Renal cortical epithelial cell (primary cell): ENCODE results near the gene REEP6. TPM values are rescaled to one million over a fixed set of nuclear protein-coding genes. Genes with fewer than 3 reads are reported as not detected.
A peak's percentile ranks its signal among the peaks of the same experiment; 100 is the strongest.

Experiments used
- DNase-seq: peaks from one replicate; pipeline ENCODE4 v3.0.0-alpha.2; 2011; ENCODE audit warnings: low read depth
- total RNA-seq: library from RNA; depleted of rRNA; stranded (reverse); fragments of >200 nt; gene quantifications from 2 replicates; pipeline ENCODE4 v1.2.3, GENCODE V29; 2014

REEP6 gene
- 4.9 and 8.7 TPM in 2 replicates for total RNA-seq

- no peak for DNase-seq
Measured at GRCh38 chr19:1491114-1491848, at the start of gene REEP6. REEP6 (plus strand) TSS chr19:1491181; CDS start chr19:1491270, 89 bp downstream.

GRCh38 chr19:1441677-1442438 lies 49.1 kb upstream of the REEP6 start:
- DNase-seq: no peak

GRCh38 chr19:1445185-1445931 lies 45.6 kb upstream of the REEP6 start:
- no peak for DNase-seq

GRCh38 chr19:1445932-1446712 lies 44.9 kb upstream of the REEP6 start:
- DNase-seq: no peak

- no peak for DNase-seq
Measured at GRCh38 chr19:1446713-1447481, 44.1 kb upstream of the REEP6 start.

GRCh38 chr19:1447504-1447903 lies 43.5 kb upstream of the REEP6 start:
- DNase-seq: no peak

- no peak for DNase-seq
Measured at GRCh38 chr19:1447944-1448343, 43.0 kb upstream of the REEP6 start.

- no peak for DNase-seq
Measured at GRCh38 chr19:1449467-1450442, 41.2 kb upstream of the REEP6 start, which contains the start of gene APC2. APC2 (plus strand) TSS chr19:1450121; CDS start chr19:1453002, 2,881 bp downstream.

GRCh38 chr19:1450735-1451731 lies 39.9 kb upstream of the REEP6 start:
- no peak for DNase-seq

- no peak for DNase-seq
Measured at GRCh38 chr19:1451916-1452801, 38.8 kb upstream of the REEP6 start.

- no peak for DNase-seq
Measured at GRCh38 chr19:1452802-1453524, 38.0 kb upstream of the REEP6 start.

GRCh38 chr19:1453525-1454364 lies 37.2 kb upstream of the REEP6 start:
- DNase-seq: peak; percentile 33

GRCh38 chr19:1455002-1455335 lies 36.0 kb upstream of the REEP6 start:
- DNase-seq: no peak

- DNase-seq: peak; percentile 18
Measured at GRCh38 chr19:1455336-1456120, 35.5 kb upstream of the REEP6 start.
